ENCODE measurements around the gene C1QTNF12. TPM values are rescaled to one million over a fixed set of nuclear protein-coding genes. Genes with fewer than 3 reads are reported as not detected.

C1QTNF12 gene
- total RNA-seq, 4 donors from 2014 or later, result 2.7 TPM; not detected in 3

- no peaks in the 10 kb centered on the region for H3K36me3 ChIP-seq
- intact Hi-C loops (cut with DNase I; ENCODE audit: low total_unique reads) (loop anchor here (10.0 kb wide), 1 partner anchor 69 kb away; no protein-coding TSS in a partner anchor), in situ Hi-C loops (cut with MboI; ENCODE audit: low sequenced_read_pairs in 4 of 4) (no loop called here)
- no peak overlapping the region for H3K27ac ChIP-seq
- TF ChIP-seq POLR2A (IDR thresholded peaks at IDR 0.05) (no peak), CTCF (IDR thresholded peaks at IDR 0.05 in 4 of 5, conservative IDR thresholded peaks at IDR 0.05 in 1 of 5) (no peak)
- ATAC-seq, result no peak
- peaks cover 31 to 42% (median 37%) of the 10 kb centered on the region in 3 donors for H3K27me3 ChIP-seq
- no peak overlapping the region for H3K4me3 ChIP-seq
- no peaks in the 10 kb centered on the region for H3K9me3 ChIP-seq
- H3K4me1 ChIP-seq, result peaks cover 5 to 6% of the 10 kb centered on the region in 2 donors
- no peak for DNase-seq
Observed at GRCh38 chr1:1203561-1204424, 42.7 kb downstream of the C1QTNF12 start.

- Histone ChIP-seq H3K27ac (no peak overlapping the region), H3K4me1 (peaks cover 0 to 6% of the 10 kb centered on the region in 2 donors), H3K27me3 (peaks cover 28 to 34% (median 29%) of the 10 kb centered on the region in 3 donors), H3K4me3 (no peak overlapping the region), H3K9me3 (no peaks in the 10 kb centered on the region), H3K36me3 (no peaks in the 10 kb centered on the region)
- TF ChIP-seq POLR2A (IDR thresholded peaks at IDR 0.05) (no peak), CTCF (IDR thresholded peaks at IDR 0.05 in 4 of 5, conservative IDR thresholded peaks at IDR 0.05 in 1 of 5) (no peak)
- DNase-seq, result no peak
- in situ Hi-C loops (cut with MboI; ENCODE audit: low sequenced_read_pairs in 4 of 4) (no loop called here), intact Hi-C loops (cut with DNase I; ENCODE audit: low total_unique reads) (loop anchor here (10.0 kb wide), 1 partner anchor 68 kb away; no protein-coding TSS in a partner anchor)
- no peak for ATAC-seq
Observed at GRCh38 chr1:1202831-1203560, 43.5 kb downstream of the C1QTNF12 start.

- in situ Hi-C loops (cut with MboI; ENCODE audit: low sequenced_read_pairs in 4 of 4), result no loop called here
- intact Hi-C loops (cut with DNase I; ENCODE audit: low total_unique reads), result loop anchor here (10.0 kb wide), 1 partner anchor 66 kb away; no protein-coding TSS in a partner anchor
Observed at GRCh38 chr1:1200876-1201810, 45.4 kb downstream of the C1QTNF12 start.

More at GRCh38 chr1:1200876-1201810, 45.4 kb downstream of the C1QTNF12 start:
- no peaks in the 10 kb centered on the region for H3K36me3 ChIP-seq
- H3K4me1 ChIP-seq, result peaks cover 0 to 6% of the 10 kb centered on the region in 2 donors
- peak in 1 of 2 donors; percentile 9 for TF ChIP-seq POLR2A (IDR thresholded peaks at IDR 0.05)
- TF ChIP-seq CTCF (IDR thresholded peaks at IDR 0.05 in 4 of 5, conservative IDR thresholded peaks at IDR 0.05 in 1 of 5), result no peak
- no peak for DNase-seq
- H3K27ac ChIP-seq, result peak overlapping the region in 1 of 4 donors; percentile 21
- H3K4me3 ChIP-seq, result peak overlapping the region in 3 of 4 donors; percentile 31 to 50 (median 35)
- H3K27me3 ChIP-seq, result peaks cover 13 to 15% (median 15%) of the 10 kb centered on the region in 3 donors
- no peak for ATAC-seq
- no peaks in the 10 kb centered on the region for H3K9me3 ChIP-seq
